Esophagus muscularis mucosa (tissue), 4 donors: ENCODE data around the gene TBPL1.

Experiments used
- CTCF ChIP-seq, 3 experiments: fragments of 200-600 bp in 2 of 3; fragments of 450-650 bp in 1 of 3; sonication (generic) in 2 of 3; IDR thresholded peaks; one replicate each; pipeline ENCODE4 v1.5.1; 2017 to 2019; ENCODE audit warnings: antibody characterized with exemption in 3 of 3, mild to moderate bottlenecking in 2 of 3, moderate library complexity in 1 of 3
- EP300 ChIP-seq: sonication (generic); formaldehyde crosslinking; IDR thresholded peaks from one replicate; pipeline ENCODE4 v1.6.1; 2017; ENCODE audit warnings: antibody characterized with exemption
- POLR2A ChIP-seq: fragments of 450-650 bp; IDR thresholded peaks from one replicate; pipeline ENCODE4 v1.6.1; 2017; ENCODE audit warnings: antibody characterized with exemption, moderate library complexity, mild to moderate bottlenecking, low read depth
- POLR2AphosphoS5 ChIP-seq, 2 donors: sonication (generic); formaldehyde crosslinking; IDR thresholded peaks; one replicate each; pipeline ENCODE4 v1.6.1; 2017; ENCODE audit warnings: antibody characterized with exemption in 2 of 2

- TF ChIP-seq CTCF (IDR thresholded peaks at IDR 0.05): no peak
- no peak for TF ChIP-seq EP300
- TF ChIP-seq POLR2A: no peak
- TF ChIP-seq POLR2AphosphoS5 (IDR thresholded peaks at IDR 0.05): no peak
Measured at GRCh38 chr6:133959667-133960368, 6.8 kb downstream of the TBPL1 start.
